GM23248 (cell line): ENCODE results near the gene NLRP8.

Experiments
- EZH2 ChIP-seq: fragments of 200-600 bp; sonication (generic); IDR thresholded peaks from 2 replicates; pipeline ENCODE4 v1.6.1; 2018; ENCODE audit warnings: antibody characterized with exemption, mild to moderate bottlenecking; ENCODE audit not compliant: insufficient read depth, poor library complexity, severe bottlenecking
- EZH2phosphoT487 ChIP-seq: fragments of 200-600 bp; sonication (generic); IDR thresholded peaks from 2 replicates; pipeline ENCODE4 v1.6.1; 2018; ENCODE audit warnings: antibody characterized with exemption, moderate library complexity, mild to moderate bottlenecking, low read depth; ENCODE audit not compliant: insufficient read depth

DNA sequence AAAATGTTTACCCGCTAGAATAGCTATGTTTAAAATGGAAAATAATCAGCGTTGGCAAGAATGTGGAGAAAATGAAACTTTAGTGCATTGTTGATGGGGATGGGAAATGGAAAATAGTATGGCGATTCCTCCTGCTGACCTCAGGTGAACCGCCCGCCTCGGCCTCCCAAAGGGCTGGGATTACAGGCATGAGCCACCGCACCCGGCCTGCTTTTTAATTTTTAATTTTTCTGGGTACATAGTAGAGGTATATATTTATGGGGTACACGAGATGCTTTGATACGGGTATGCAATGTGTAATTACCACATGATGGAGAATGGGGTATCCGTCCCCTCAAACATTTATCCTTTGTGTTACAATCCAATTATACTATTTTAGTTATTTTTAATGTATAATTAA lies 7.3 kb upstream of the NLRP8 start:
- TF ChIP-seq EZH2 (no peak), EZH2phosphoT487 (no peak)
